Central memory CD8-positive, alpha-beta T cell (primary cell): ENCODE data around the gene ZNF883.

Experiments used
- ATAC-seq: fragments of 150-1000 bp; cut with Tn5 transposase; replicated peaks from 2 replicates; pipeline ENCODE4 v1.10.0; 2022; ENCODE audit warnings: mild to moderate bottlenecking, moderate FRiP score, moderate number of reproducible peaks; ENCODE audit not compliant: poor library complexity, severe bottlenecking; ENCODE audit errors: extremely low read depth
- DNase-seq, 2 donors: peaks; one replicate each; pipeline ENCODE4 v3.0.0; 2021; ENCODE audit warnings: low spot score in 2 of 2
- H3K27ac Mint-ChIP-seq: one replicate; pipeline ENCODE4 v1.8.0; 2022; ENCODE audit warnings: low read depth, mild to moderate bottlenecking, moderate library complexity, mixed read lengths
- H3K27me3 Mint-ChIP-seq: one replicate; pipeline ENCODE4 v1.8.0; 2022; ENCODE audit warnings: mixed read lengths
- H3K36me3 Mint-ChIP-seq: one replicate; pipeline ENCODE4 v1.8.0; 2022; ENCODE audit warnings: mild to moderate bottlenecking, moderate library complexity, mixed read lengths; ENCODE audit not compliant: insufficient read depth
- H3K4me1 Mint-ChIP-seq: one replicate; pipeline ENCODE4 v1.8.0; 2022; ENCODE audit warnings: mixed read lengths
- H3K4me3 Mint-ChIP-seq: one replicate; pipeline ENCODE4 v1.8.0; 2022; ENCODE audit warnings: mild to moderate bottlenecking, moderate library complexity, mixed read lengths
- H3K9me3 Mint-ChIP-seq: one replicate; pipeline ENCODE4 v1.8.0; 2022; ENCODE audit warnings: mixed read lengths

The ZNF883 gene

GRCh38 chr9:112971415-112971814, 40.6 kb downstream of the ZNF883 start:
- Mint-ChIP-seq H3K36me3 (no peaks in the 10 kb centered on the region), H3K27me3 (peaks cover 44% of the 10 kb centered on the region), H3K9me3 (peaks cover 7% of the 10 kb centered on the region), H3K27ac (no peak overlapping the region), H3K4me3 (no peak overlapping the region), H3K4me1 (no peaks in the 10 kb centered on the region)
- DNase-seq = no peak
- ATAC-seq = no peak

GRCh38 chr9:112970939-112971338, 41.1 kb downstream of the ZNF883 start:
- Mint-ChIP-seq H3K4me1 (no peaks in the 10 kb centered on the region), H3K27ac (no peak overlapping the region), H3K9me3 (peaks cover 5% of the 10 kb centered on the region), H3K4me3 (no peak overlapping the region), H3K36me3 (no peaks in the 10 kb centered on the region), H3K27me3 (peaks cover 41% of the 10 kb centered on the region)
- no peak for DNase-seq
- ATAC-seq = no peak

GRCh38 chr9:112969730-112970129, 42.3 kb downstream of the ZNF883 start:
- no peaks in the 10 kb centered on the region for H3K36me3 Mint-ChIP-seq
- no peak overlapping the region for H3K27ac Mint-ChIP-seq
- H3K9me3 Mint-ChIP-seq = no peaks in the 10 kb centered on the region
- peaks cover 48% of the 10 kb centered on the region for H3K27me3 Mint-ChIP-seq
- no peak overlapping the region for H3K4me3 Mint-ChIP-seq
- DNase-seq = no peak
- no peaks in the 10 kb centered on the region for H3K4me1 Mint-ChIP-seq
- no peak for ATAC-seq

- ATAC-seq = no peak
- no peaks in the 10 kb centered on the region for H3K4me1 Mint-ChIP-seq
- H3K36me3 Mint-ChIP-seq = no peaks in the 10 kb centered on the region
- no peak overlapping the region for H3K27ac Mint-ChIP-seq
- peaks cover 6% of the 10 kb centered on the region for H3K9me3 Mint-ChIP-seq
- peaks cover 40% of the 10 kb centered on the region for H3K27me3 Mint-ChIP-seq
- no peak for DNase-seq
- H3K4me3 Mint-ChIP-seq = no peak overlapping the region
These were observed 56.4 kb downstream of the ZNF883 start for GRCh38 chr9:112955550-112955949.

- Mint-ChIP-seq H3K4me3 (no peak overlapping the region), H3K27me3 (peaks cover 58% of the 10 kb centered on the region), H3K9me3 (peaks cover 6% of the 10 kb centered on the region), H3K4me1 (no peaks in the 10 kb centered on the region), H3K36me3 (no peaks in the 10 kb centered on the region), H3K27ac (no peak overlapping the region)
- ATAC-seq (no peak), DNase-seq (no peak)
These were observed 66.3 kb downstream of the ZNF883 start for GRCh38 chr9:112945620-112946208.

- no peak for DNase-seq
- Mint-ChIP-seq H3K4me3 (no peak overlapping the region), H3K36me3 (peaks cover 3% of the 10 kb centered on the region), H3K27ac (no peak overlapping the region), H3K4me1 (no peaks in the 10 kb centered on the region), H3K9me3 (no peaks in the 10 kb centered on the region), H3K27me3 (peaks cover 45% of the 10 kb centered on the region)
- no peak for ATAC-seq
These were observed 72.6 kb downstream of the ZNF883 start for GRCh38 chr9:112939418-112939817.

- no peak overlapping the region for H3K4me3 Mint-ChIP-seq
- H3K27me3 Mint-ChIP-seq = peaks cover 33% of the 10 kb centered on the region
- DNase-seq = no peak
- no peaks in the 10 kb centered on the region for H3K9me3 Mint-ChIP-seq
- no peaks in the 10 kb centered on the region for H3K4me1 Mint-ChIP-seq
- H3K36me3 Mint-ChIP-seq = peaks cover 3% of the 10 kb centered on the region
- no peak overlapping the region for H3K27ac Mint-ChIP-seq
- no peak for ATAC-seq
These were observed 78.3 kb downstream of the ZNF883 start for GRCh38 chr9:112933696-112934095.

GRCh38 chr9:112925058-112925641, 86.8 kb downstream of the ZNF883 start:
- no peak overlapping the region for H3K4me3 Mint-ChIP-seq
- DNase-seq = no peak
- H3K27me3 Mint-ChIP-seq = peaks cover 57% of the 10 kb centered on the region

GRCh38 chr9:112921549-112921948, 90.4 kb downstream of the ZNF883 start:
- H3K27ac Mint-ChIP-seq = no peak overlapping the region
- DNase-seq (no peak), ATAC-seq (no peak)
- no peak overlapping the region for H3K4me3 Mint-ChIP-seq
- H3K27me3 Mint-ChIP-seq = peaks cover 51% of the 10 kb centered on the region
- no peaks in the 10 kb centered on the region for H3K9me3 Mint-ChIP-seq
- no peaks in the 10 kb centered on the region for H3K4me1 Mint-ChIP-seq
- H3K36me3 Mint-ChIP-seq = no peaks in the 10 kb centered on the region

More at GRCh38 chr9:112925058-112925641, 86.8 kb downstream of the ZNF883 start:
- Mint-ChIP-seq H3K27ac (no peak overlapping the region), H3K9me3 (no peaks in the 10 kb centered on the region), H3K4me1 (no peaks in the 10 kb centered on the region), H3K36me3 (no peaks in the 10 kb centered on the region)
- no peak for ATAC-seq

- H3K9me3 Mint-ChIP-seq = no peaks in the 10 kb centered on the region
- ATAC-seq (no peak), DNase-seq (no peak)
- peaks cover 37% of the 10 kb centered on the region for H3K27me3 Mint-ChIP-seq
- H3K4me1 Mint-ChIP-seq = no peaks in the 10 kb centered on the region
- H3K36me3 Mint-ChIP-seq = no peaks in the 10 kb centered on the region
- no peak overlapping the region for H3K27ac Mint-ChIP-seq
- H3K4me3 Mint-ChIP-seq = no peak overlapping the region
These were observed 94.0 kb downstream of the ZNF883 start for GRCh38 chr9:112917987-112918362.

GRCh38 chr9:112917047-112917986, 94.7 kb downstream of the ZNF883 start:
- H3K4me3 Mint-ChIP-seq = no peak overlapping the region
- H3K4me1 Mint-ChIP-seq = no peaks in the 10 kb centered on the region
- DNase-seq (no peak), ATAC-seq (no peak)
- H3K27ac Mint-ChIP-seq = no peak overlapping the region
- H3K9me3 Mint-ChIP-seq = no peaks in the 10 kb centered on the region
- peaks cover 37% of the 10 kb centered on the region for H3K27me3 Mint-ChIP-seq
- H3K36me3 Mint-ChIP-seq = no peaks in the 10 kb centered on the region

- Mint-ChIP-seq H3K4me1 (no peaks in the 10 kb centered on the region), H3K9me3 (no peaks in the 10 kb centered on the region), H3K4me3 (no peak overlapping the region), H3K27me3 (peaks cover 35% of the 10 kb centered on the region), H3K36me3 (no peaks in the 10 kb centered on the region), H3K27ac (no peak overlapping the region)
- DNase-seq = no peak
- no peak for ATAC-seq
These were observed 97.5 kb downstream of the ZNF883 start for GRCh38 chr9:112914524-112914923.

GRCh38 chr9:112913326-112913725, 98.7 kb downstream of the ZNF883 start:
- ATAC-seq (no peak), DNase-seq (no peak)
- no peaks in the 10 kb centered on the region for H3K36me3 Mint-ChIP-seq

More at GRCh38 chr9:112913326-112913725, 98.7 kb downstream of the ZNF883 start:
- Mint-ChIP-seq H3K27ac (no peak overlapping the region), H3K4me1 (no peaks in the 10 kb centered on the region), H3K9me3 (no peaks in the 10 kb centered on the region), H3K27me3 (peaks cover 28% of the 10 kb centered on the region), H3K4me3 (no peak overlapping the region)
